ENCODE results near the gene IL7R. TPM values are rescaled to one million over a fixed set of nuclear protein-coding genes. Genes with fewer than 3 reads are reported as not detected.

The IL7R gene
- total RNA-seq, 1 donor from 2014 or later, result 5.6 TPM

DNA sequence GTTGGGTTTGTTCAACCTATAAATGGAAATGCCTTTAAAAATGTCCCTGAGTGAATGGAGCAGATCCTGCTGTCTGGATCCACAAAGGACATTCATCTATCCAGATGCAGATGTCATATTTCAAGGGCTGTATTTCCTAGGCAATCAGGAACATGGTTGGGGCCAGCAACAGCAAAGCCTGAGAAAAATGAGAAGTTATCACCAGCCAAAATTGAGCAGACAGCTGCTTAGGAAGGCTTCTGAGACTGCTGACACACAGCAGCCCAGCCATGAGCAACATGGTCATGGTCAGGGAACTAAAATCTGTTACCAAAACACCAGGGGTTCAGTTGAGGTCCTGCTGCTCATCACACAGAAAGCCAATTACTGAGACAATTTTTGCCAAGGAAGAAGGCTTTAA is 9.2 kb upstream of the IL7R start:
- Histone ChIP-seq H3K9me3 (ENCODE audit: insufficient read depth, low read depth, low read length) (peaks cover 6% of the 10 kb centered on the region), H4K20me1 (ENCODE audit: insufficient read depth, low read length) (no peaks in the 10 kb centered on the region), H3K27ac (ENCODE audit: low read depth, low read length) (no peak overlapping the region), H3K27me3 (ENCODE audit: insufficient read depth, low read length) (no peaks in the 10 kb centered on the region), H3K4me2 (ENCODE audit: low read length) (no peak overlapping the region), H3K79me2 (ENCODE audit: insufficient read depth, low read length) (no peaks in the 10 kb centered on the region), H3K4me3 (ENCODE audit: insufficient read depth, low read depth, low read length) (no peak overlapping the region), H2AFZ (ENCODE audit: low read depth, low read length) (no peak overlapping the region), H3K4me1 (ENCODE audit: insufficient read depth, low read length) (no peaks in the 10 kb centered on the region), H3K9ac (ENCODE audit: low read length) (no peak overlapping the region), H3K36me3 (ENCODE audit: insufficient read depth, low read length) (no peaks in the 10 kb centered on the region)
- H3K27ac Mint-ChIP-seq (ENCODE audit: unreplicated experiment), result no peak overlapping the region
- no peak for FAIRE-seq
- no peak overlapping the region for H3K4me3 Mint-ChIP-seq (ENCODE audit: unreplicated experiment)
- TF ChIP-seq, protein P1, sequence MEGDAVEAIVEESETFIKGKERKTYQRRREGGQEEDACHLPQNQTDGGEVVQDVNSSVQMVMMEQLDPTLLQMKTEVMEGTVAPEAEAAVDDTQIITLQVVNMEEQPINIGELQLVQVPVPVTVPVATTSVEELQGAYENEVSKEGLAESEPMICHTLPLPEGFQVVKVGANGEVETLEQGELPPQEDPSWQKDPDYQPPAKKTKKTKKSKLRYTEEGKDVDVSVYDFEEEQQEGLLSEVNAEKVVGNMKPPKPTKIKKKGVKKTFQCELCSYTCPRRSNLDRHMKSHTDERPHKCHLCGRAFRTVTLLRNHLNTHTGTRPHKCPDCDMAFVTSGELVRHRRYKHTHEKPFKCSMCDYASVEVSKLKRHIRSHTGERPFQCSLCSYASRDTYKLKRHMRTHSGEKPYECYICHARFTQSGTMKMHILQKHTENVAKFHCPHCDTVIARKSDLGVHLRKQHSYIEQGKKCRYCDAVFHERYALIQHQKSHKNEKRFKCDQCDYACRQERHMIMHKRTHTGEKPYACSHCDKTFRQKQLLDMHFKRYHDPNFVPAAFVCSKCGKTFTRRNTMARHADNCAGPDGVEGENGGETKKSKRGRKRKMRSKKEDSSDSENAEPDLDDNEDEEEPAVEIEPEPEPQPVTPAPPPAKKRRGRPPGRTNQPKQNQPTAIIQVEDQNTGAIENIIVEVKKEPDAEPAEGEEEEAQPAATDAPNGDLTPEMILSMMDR (IDR thresholded peaks at IDR 0.05; ENCODE audit: insufficient read depth, low read depth, low read length), result no peak
- no peak for TF ChIP-seq EZH2 (IDR thresholded peaks at IDR 0.05; ENCODE audit: insufficient read depth, low read length)
- H3K4me1 Mint-ChIP-seq (ENCODE audit: low read depth, unreplicated experiment), result peaks cover 2% of the 10 kb centered on the region
- H3K9me3 Mint-ChIP-seq (ENCODE audit: unreplicated experiment), result peaks cover 21% of the 10 kb centered on the region
- no peak for DNase-seq (ENCODE audit: low read depth)
- no peaks in the 10 kb centered on the region for H3K27me3 Mint-ChIP-seq (ENCODE audit: low read depth, unreplicated experiment)
- H3K36me3 Mint-ChIP-seq (ENCODE audit: low read depth, unreplicated experiment), result no peaks in the 10 kb centered on the region

DNA sequence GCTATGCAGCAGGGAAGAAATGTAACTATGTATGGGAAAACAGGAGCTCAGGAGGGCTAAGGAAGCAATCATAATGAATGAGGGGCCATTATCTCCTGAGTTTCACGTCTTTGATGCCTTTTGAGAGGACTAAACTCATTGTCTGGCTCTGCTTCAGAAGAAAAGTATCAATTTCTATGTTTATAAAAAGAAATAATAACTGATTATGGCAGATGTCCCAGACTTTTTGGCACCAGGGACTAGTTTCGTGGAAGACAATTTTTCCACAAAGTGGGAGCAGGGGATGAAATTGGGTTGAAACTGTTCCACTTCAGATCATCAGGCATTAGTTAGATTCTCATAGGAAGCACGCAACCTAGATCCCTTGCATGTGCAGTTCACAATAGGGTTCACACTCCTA is 8.7 kb upstream of the IL7R start:
- H3K4me3 Mint-ChIP-seq (ENCODE audit: unreplicated experiment), result no peak overlapping the region
- Histone ChIP-seq H4K20me1 (ENCODE audit: insufficient read depth, low read length) (no peaks in the 10 kb centered on the region), H2AFZ (ENCODE audit: low read depth, low read length) (no peak overlapping the region), H3K9ac (ENCODE audit: low read length) (no peak overlapping the region), H3K4me3 (ENCODE audit: insufficient read depth, low read depth, low read length) (no peak overlapping the region), H3K79me2 (ENCODE audit: insufficient read depth, low read length) (no peaks in the 10 kb centered on the region), H3K36me3 (ENCODE audit: insufficient read depth, low read length) (no peaks in the 10 kb centered on the region), H3K4me1 (ENCODE audit: insufficient read depth, low read length) (no peaks in the 10 kb centered on the region), H3K9me3 (ENCODE audit: insufficient read depth, low read depth, low read length) (peaks cover 6% of the 10 kb centered on the region), H3K27ac (ENCODE audit: low read depth, low read length) (no peak overlapping the region), H3K4me2 (ENCODE audit: low read length) (no peak overlapping the region), H3K27me3 (ENCODE audit: insufficient read depth, low read length) (no peaks in the 10 kb centered on the region)
- H3K27me3 Mint-ChIP-seq (ENCODE audit: low read depth, unreplicated experiment), result no peaks in the 10 kb centered on the region
- no peak for TF ChIP-seq EZH2 (IDR thresholded peaks at IDR 0.05; ENCODE audit: insufficient read depth, low read length)
- TF ChIP-seq, protein P1 (IDR thresholded peaks at IDR 0.05; ENCODE audit: insufficient read depth, low read depth, low read length), result no peak
- no peak overlapping the region for H3K27ac Mint-ChIP-seq (ENCODE audit: unreplicated experiment)
- H3K9me3 Mint-ChIP-seq (ENCODE audit: unreplicated experiment), result peaks cover 21% of the 10 kb centered on the region
- H3K4me1 Mint-ChIP-seq (ENCODE audit: low read depth, unreplicated experiment), result peaks cover 2% of the 10 kb centered on the region
- FAIRE-seq (no peak), DNase-seq (ENCODE audit: low read depth) (no peak)
- no peaks in the 10 kb centered on the region for H3K36me3 Mint-ChIP-seq (ENCODE audit: low read depth, unreplicated experiment)

DNA sequence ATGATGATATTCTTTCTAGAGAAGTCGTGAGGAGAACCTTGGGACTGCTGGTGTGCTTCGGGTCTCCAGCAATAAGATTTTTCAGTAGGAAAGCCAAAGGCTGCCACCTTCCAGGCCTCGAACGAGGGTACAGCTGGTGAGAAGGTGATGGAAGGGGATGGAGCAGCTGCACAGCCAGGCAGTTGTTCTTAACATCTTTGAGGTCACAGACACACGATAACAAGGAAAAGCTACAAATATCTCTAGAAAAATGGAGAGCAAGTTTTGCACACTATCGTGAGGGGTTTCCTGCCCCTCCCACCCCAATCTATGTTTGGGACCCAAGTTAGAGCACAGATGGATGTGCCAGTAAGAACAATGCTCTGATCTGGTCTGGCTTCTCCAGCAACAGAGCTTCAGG is 6.8 kb upstream of the IL7R start:
- H3K4me3 Mint-ChIP-seq (ENCODE audit: unreplicated experiment), result no peak overlapping the region

More for the DNA sequence above, 6.8 kb upstream of the IL7R start:
- H4K20me1 ChIP-seq (ENCODE audit: insufficient read depth, low read length), result no peaks in the 10 kb centered on the region
- peaks cover 5% of the 10 kb centered on the region for H3K9me3 ChIP-seq (ENCODE audit: insufficient read depth, low read depth, low read length)
- Mint-ChIP-seq H3K36me3 (ENCODE audit: low read depth, unreplicated experiment) (no peaks in the 10 kb centered on the region), H3K27ac (ENCODE audit: unreplicated experiment) (no peak overlapping the region), H3K4me1 (ENCODE audit: low read depth, unreplicated experiment) (peaks cover 2% of the 10 kb centered on the region), H3K9me3 (ENCODE audit: unreplicated experiment) (peaks cover 16% of the 10 kb centered on the region), H3K27me3 (ENCODE audit: low read depth, unreplicated experiment) (no peaks in the 10 kb centered on the region)
- H3K9ac ChIP-seq (ENCODE audit: low read length), result no peak overlapping the region
- TF ChIP-seq, protein P1 (IDR thresholded peaks at IDR 0.05; ENCODE audit: insufficient read depth, low read depth, low read length), result no peak
- TF ChIP-seq EZH2 (IDR thresholded peaks at IDR 0.05; ENCODE audit: insufficient read depth, low read length), result no peak
- no peaks in the 10 kb centered on the region for H3K79me2 ChIP-seq (ENCODE audit: insufficient read depth, low read length)
- no peak for FAIRE-seq
- no peak overlapping the region for H2AFZ ChIP-seq (ENCODE audit: low read depth, low read length)
- no peaks in the 10 kb centered on the region for H3K27me3 ChIP-seq (ENCODE audit: insufficient read depth, low read length)
- DNase-seq (ENCODE audit: low read depth), result no peak
- no peaks in the 10 kb centered on the region for H3K36me3 ChIP-seq (ENCODE audit: insufficient read depth, low read length)
- H3K4me3 ChIP-seq (ENCODE audit: insufficient read depth, low read depth, low read length), result no peak overlapping the region
- no peaks in the 10 kb centered on the region for H3K4me1 ChIP-seq (ENCODE audit: insufficient read depth, low read length)
- no peak overlapping the region for H3K4me2 ChIP-seq (ENCODE audit: low read length)
- H3K27ac ChIP-seq (ENCODE audit: low read depth, low read length), result no peak overlapping the region
